HG02588 (cell line): ENCODE data around the gene HOOK2.

ENCODE experiments used
- ATAC-seq: cut with Tn5 transposase; IDR thresholded peaks from one replicate; pipeline ENCODE4 v1.9.1; 2021; ENCODE audit warnings: mild to moderate bottlenecking, moderate library complexity; ENCODE audit not compliant: unreplicated experiment

The HOOK2 gene

GRCh38 chr19:12793290-12794195, 18.2 kb upstream of the HOOK2 start:
- ATAC-seq, result peak; percentile 33

- no peak for ATAC-seq
Measured at GRCh38 chr19:12792853-12793289, 17.5 kb upstream of the HOOK2 start.

GRCh38 chr19:12792051-12792852, 16.9 kb upstream of the HOOK2 start:
- ATAC-seq, result no peak

GRCh38 chr19:12791345-12792050, 16.1 kb upstream of the HOOK2 start, which contains the start of gene JUNB:
Gene JUNB (plus strand): TSS chr19:12791486. CDS start chr19:12791772, 286 bp downstream.
- peak; percentile 27 for ATAC-seq

GRCh38 chr19:12790628-12791344, 15.4 kb upstream of the HOOK2 start:
- no peak for ATAC-seq

- peak; percentile 32 for ATAC-seq
Measured at GRCh38 chr19:12789904-12790619, 14.7 kb upstream of the HOOK2 start.

- no peak for ATAC-seq
Measured at GRCh38 chr19:12789098-12789903, 13.9 kb upstream of the HOOK2 start.

- no peak for ATAC-seq
Measured at GRCh38 chr19:12788682-12789097, 13.3 kb upstream of the HOOK2 start.

- no peak for ATAC-seq
Measured at GRCh38 chr19:12788042-12788681, 12.8 kb upstream of the HOOK2 start.

GRCh38 chr19:12787458-12787857, 12.1 kb upstream of the HOOK2 start:
- ATAC-seq, result no peak

GRCh38 chr19:12786952-12787351, 11.6 kb upstream of the HOOK2 start:
- ATAC-seq, result no peak

- ATAC-seq, result no peak
Measured at GRCh38 chr19:12786141-12786870, 11.0 kb upstream of the HOOK2 start.

GRCh38 chr19:12785431-12786031, 10.2 kb upstream of the HOOK2 start:
- no peak for ATAC-seq

- ATAC-seq, result no peak
Measured at GRCh38 chr19:12784871-12785430, 9.6 kb upstream of the HOOK2 start.

GRCh38 chr19:12784394-12784870, 9.1 kb upstream of the HOOK2 start:
- no peak for ATAC-seq

GRCh38 chr19:12783849-12784393, 8.6 kb upstream of the HOOK2 start:
- no peak for ATAC-seq
